Hepatocyte (in vitro differentiated cells): ENCODE results near the gene CDON. TPM values are rescaled to one million over a fixed set of nuclear protein-coding genes. Genes with fewer than 3 reads are reported as not detected.

Experiments used
- DNase-seq: peaks from one replicate; pipeline ENCODE4 v3.0.0-alpha.2; 2016; ENCODE audit warnings: low spot score
- H2AFZ ChIP-seq: fragments of 200-600 bp; sonication (generic); 2 replicates; pipeline ENCODE4 v1.6.0; 2016; ENCODE audit warnings: antibody characterized with exemption, mild to moderate bottlenecking
- H3K27ac ChIP-seq: fragments of 200-600 bp; sonication (generic); 2 replicates; pipeline ENCODE4 v1.5.1; 2016; ENCODE audit warnings: mild to moderate bottlenecking
- H3K27me3 ChIP-seq: fragments of 200-600 bp; sonication (generic); 2 replicates; pipeline ENCODE4 v1.6.1; 2016
- H3K36me3 ChIP-seq: fragments of 200-600 bp; sonication (generic); replicated peaks from 2 replicates; pipeline ENCODE4 v1.5.1; 2016; ENCODE audit warnings: low read depth; ENCODE audit not compliant: insufficient read depth
- H3K4me1 ChIP-seq: fragments of 200-600 bp; sonication (generic); 2 replicates; pipeline ENCODE4 v1.5.1; 2016; ENCODE audit warnings: mild to moderate bottlenecking, moderate library complexity; ENCODE audit not compliant: insufficient read depth
- H3K4me2 ChIP-seq: fragments of 200-600 bp; sonication (generic); 2 replicates; pipeline ENCODE4 v1.6.0; 2016
- H3K4me3 ChIP-seq: fragments of 200-600 bp; sonication (generic); 2 replicates; pipeline ENCODE4 v1.5.1; 2016; ENCODE audit warnings: mild to moderate bottlenecking
- H3K79me2 ChIP-seq: fragments of 200-600 bp; sonication (generic); 2 replicates; pipeline ENCODE4 v1.6.0; 2017; ENCODE audit warnings: mild to moderate bottlenecking
- H3K9me2 ChIP-seq: fragments of 200-600 bp; sonication (generic); replicated peaks from 2 replicates; pipeline ENCODE4 v1.6.0; 2017; ENCODE audit warnings: mild to moderate bottlenecking; ENCODE audit not compliant: insufficient read depth
- H3K9me3 ChIP-seq: fragments of 200-600 bp; sonication (generic); 2 replicates; pipeline ENCODE4 v1.5.1; 2016; ENCODE audit warnings: low read depth, mild to moderate bottlenecking
- H4K20me1 ChIP-seq: fragments of 200-600 bp; sonication (generic); 2 replicates; pipeline ENCODE4 v1.6.0; 2016; ENCODE audit warnings: mild to moderate bottlenecking; ENCODE audit not compliant: insufficient read depth, poor library complexity, severe bottlenecking
- EZH2 ChIP-seq: fragments of 200-600 bp; sonication (generic); IDR thresholded peaks from 2 replicates; pipeline ENCODE4 v1.6.1; 2016; ENCODE audit warnings: antibody characterized with exemption, mild to moderate bottlenecking, borderline replicate concordance
- EZH2phosphoT487 ChIP-seq: fragments of 200-600 bp; sonication (generic); IDR thresholded peaks from one replicate; pipeline ENCODE4 v1.6.1; 2018; ENCODE audit warnings: antibody characterized with exemption, mild to moderate bottlenecking, low read depth, moderate library complexity; ENCODE audit not compliant: unreplicated experiment, severe bottlenecking
- WGBS: methylation state at CpG from one replicate; pipeline ENCODE4 v1.1.6; 2016; ENCODE audit warnings: low lambda C conversion rate; ENCODE audit errors: missing lambda C conversion rate; 5-methylcytosine and 5-hydroxymethylcytosine counted together
- polyA plus RNA-seq: library from polyadenylated mRNA; unstranded; fragments of >200 nt; fragmentation: Nextera tagmentation; extraction: Ambion mirVana; gene quantifications from 2 replicates; pipeline ENCODE4 v1.2.1, GENCODE V29; 2016
- total RNA-seq: library from RNA; depleted of rRNA; stranded (reverse); fragments of >200 nt; gene quantifications from 2 replicates; pipeline ENCODE4 v1.2.3, GENCODE V29; 2014
- TF ChIP-seq, protein P1 (sequence below): fragments of 200-600 bp; sonication (generic); IDR thresholded peaks from 2 replicates; pipeline ENCODE4 v1.5.1; 2016; ENCODE audit warnings: antibody characterized with exemption, mild to moderate bottlenecking; ENCODE audit not compliant: poor library complexity

The CDON gene
- total and polyA plus RNA-seq, 2 experiments from 2014 or later = 17.5 to 41.9 TPM

DNA sequence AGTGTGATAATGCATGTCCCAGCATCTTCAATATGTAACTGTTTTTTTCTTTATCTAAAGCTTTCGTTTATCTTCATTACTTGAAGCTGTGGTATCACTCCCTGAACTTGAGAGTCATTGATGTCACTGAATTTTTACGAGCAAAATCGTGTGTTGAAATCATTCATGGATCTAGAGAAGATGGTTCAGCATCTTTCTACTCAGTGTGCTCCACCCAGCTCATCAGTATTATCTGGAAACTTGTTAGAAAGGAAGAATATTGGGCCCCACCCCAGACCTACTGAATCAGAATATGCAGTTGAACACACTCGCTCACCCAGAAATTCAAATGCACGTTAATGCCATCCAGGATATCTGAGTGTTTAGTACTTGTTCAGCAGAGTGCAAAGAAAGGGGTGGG, 8.3 kb downstream of the CDON start:
- no peaks in the 10 kb centered on the region for H3K9me3 ChIP-seq
- TF ChIP-seq, protein P1, sequence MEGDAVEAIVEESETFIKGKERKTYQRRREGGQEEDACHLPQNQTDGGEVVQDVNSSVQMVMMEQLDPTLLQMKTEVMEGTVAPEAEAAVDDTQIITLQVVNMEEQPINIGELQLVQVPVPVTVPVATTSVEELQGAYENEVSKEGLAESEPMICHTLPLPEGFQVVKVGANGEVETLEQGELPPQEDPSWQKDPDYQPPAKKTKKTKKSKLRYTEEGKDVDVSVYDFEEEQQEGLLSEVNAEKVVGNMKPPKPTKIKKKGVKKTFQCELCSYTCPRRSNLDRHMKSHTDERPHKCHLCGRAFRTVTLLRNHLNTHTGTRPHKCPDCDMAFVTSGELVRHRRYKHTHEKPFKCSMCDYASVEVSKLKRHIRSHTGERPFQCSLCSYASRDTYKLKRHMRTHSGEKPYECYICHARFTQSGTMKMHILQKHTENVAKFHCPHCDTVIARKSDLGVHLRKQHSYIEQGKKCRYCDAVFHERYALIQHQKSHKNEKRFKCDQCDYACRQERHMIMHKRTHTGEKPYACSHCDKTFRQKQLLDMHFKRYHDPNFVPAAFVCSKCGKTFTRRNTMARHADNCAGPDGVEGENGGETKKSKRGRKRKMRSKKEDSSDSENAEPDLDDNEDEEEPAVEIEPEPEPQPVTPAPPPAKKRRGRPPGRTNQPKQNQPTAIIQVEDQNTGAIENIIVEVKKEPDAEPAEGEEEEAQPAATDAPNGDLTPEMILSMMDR = no peak
- TF ChIP-seq EZH2 (no peak), EZH2phosphoT487 (no peak)
- no peaks in the 10 kb centered on the region for H3K9me2 ChIP-seq
- DNase-seq = no peak
- H3K27me3 ChIP-seq = no peaks in the 10 kb centered on the region
- 75% methylated on average over 5 of the region's 5 CpGs for WGBS
- H3K4me1 ChIP-seq = peaks cover 9% of the 10 kb centered on the region
- peaks cover 55% of the 10 kb centered on the region for H3K79me2 ChIP-seq
- no peaks in the 10 kb centered on the region for H4K20me1 ChIP-seq
- no peak overlapping the region for H3K4me2 ChIP-seq
- H3K27ac ChIP-seq = no peak overlapping the region
- H3K36me3 ChIP-seq = no peaks in the 10 kb centered on the region
- H2AFZ ChIP-seq = no peak overlapping the region
- H3K4me3 ChIP-seq = no peak overlapping the region

DNA sequence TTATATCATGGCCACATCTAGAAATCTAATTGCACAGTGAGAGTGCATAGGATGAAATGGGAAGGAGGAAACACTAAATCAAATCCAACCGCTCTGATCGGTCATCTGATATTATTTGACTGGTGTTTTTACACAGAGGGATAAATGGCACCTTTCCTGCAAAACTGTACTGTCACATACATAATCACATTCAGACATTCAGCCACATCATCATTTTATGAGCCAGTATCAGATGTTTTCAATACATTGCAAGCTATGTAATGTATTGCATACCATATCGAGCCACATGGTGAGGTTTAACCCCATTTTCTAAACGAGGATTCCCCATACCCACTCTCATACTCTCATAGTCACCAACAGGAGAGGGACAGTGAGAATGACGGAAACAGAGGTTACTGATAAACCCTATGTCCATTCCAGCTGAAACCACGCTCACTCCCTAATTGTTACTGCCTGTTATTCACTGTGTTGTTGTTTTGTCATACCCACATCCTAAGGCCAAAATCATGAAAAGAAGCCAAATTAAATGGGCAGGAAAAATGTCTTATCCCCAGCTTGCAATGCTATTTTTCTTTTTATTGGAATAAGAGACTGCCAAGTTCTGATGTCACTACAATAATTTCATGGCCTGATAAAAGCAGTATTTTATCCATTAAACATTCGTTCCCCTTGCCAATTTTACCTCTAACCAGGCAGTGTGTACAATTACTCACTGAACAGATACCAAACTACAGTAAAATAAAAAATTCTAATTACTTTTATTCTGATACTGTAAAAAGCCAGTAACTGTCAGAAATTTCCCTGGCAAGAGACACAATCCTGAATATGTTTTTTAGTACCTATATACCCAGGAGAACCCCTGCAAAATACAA, 9.0 kb downstream of the CDON start:
- peaks cover 51% of the 10 kb centered on the region for H3K79me2 ChIP-seq
- H3K9me3 ChIP-seq = no peaks in the 10 kb centered on the region
- H3K9me2 ChIP-seq = no peaks in the 10 kb centered on the region
- H2AFZ ChIP-seq = no peak overlapping the region
- H3K4me3 ChIP-seq = no peak overlapping the region
- no peak overlapping the region for H3K27ac ChIP-seq
- H3K4me2 ChIP-seq = no peak overlapping the region
- H3K4me1 ChIP-seq = peaks cover 9% of the 10 kb centered on the region
- no peaks in the 10 kb centered on the region for H4K20me1 ChIP-seq
- no peaks in the 10 kb centered on the region for H3K27me3 ChIP-seq
- no peaks in the 10 kb centered on the region for H3K36me3 ChIP-seq
- WGBS = 70% methylated on average over 7 of the region's 7 CpGs
- TF ChIP-seq, protein P1 = no peak
- TF ChIP-seq EZH2phosphoT487 = no peak
- no peak for TF ChIP-seq EZH2
- DNase-seq = no peak

DNA sequence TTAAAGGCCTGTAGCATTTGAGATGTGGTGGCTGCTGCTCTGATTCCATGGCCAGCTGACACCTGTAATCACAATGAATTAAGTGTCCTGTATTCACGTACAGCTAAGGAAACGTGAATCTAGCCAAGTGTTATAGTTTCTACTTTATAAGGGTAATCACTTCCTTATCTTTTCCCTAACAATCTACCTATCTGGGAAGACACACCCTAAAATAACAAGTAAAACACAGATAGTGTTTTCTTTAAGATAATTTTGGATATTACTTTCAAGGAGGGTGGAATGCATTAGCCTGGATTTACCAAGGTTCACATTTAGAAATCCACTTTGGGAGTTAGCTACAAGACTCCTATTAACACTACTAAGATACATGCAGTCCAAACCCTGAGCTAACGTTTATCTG, 11.5 kb downstream of the CDON start:
- Histone ChIP-seq H4K20me1 (no peaks in the 10 kb centered on the region), H3K9me3 (no peaks in the 10 kb centered on the region), H3K4me1 (peaks cover 9% of the 10 kb centered on the region), H3K27ac (no peak overlapping the region), H3K36me3 (no peaks in the 10 kb centered on the region), H3K79me2 (peaks cover 44% of the 10 kb centered on the region), H3K9me2 (no peaks in the 10 kb centered on the region), H2AFZ (no peak overlapping the region), H3K4me2 (peak overlapping the region; percentile 13), H3K27me3 (no peaks in the 10 kb centered on the region), H3K4me3 (no peak overlapping the region)
- whole genome bisulfite sequencing = 62% methylated on average over 3 of the region's 3 CpGs
- DNase-seq = no peak
- TF ChIP-seq EZH2phosphoT487 = no peak
- TF ChIP-seq, protein P1 = no peak

DNA sequence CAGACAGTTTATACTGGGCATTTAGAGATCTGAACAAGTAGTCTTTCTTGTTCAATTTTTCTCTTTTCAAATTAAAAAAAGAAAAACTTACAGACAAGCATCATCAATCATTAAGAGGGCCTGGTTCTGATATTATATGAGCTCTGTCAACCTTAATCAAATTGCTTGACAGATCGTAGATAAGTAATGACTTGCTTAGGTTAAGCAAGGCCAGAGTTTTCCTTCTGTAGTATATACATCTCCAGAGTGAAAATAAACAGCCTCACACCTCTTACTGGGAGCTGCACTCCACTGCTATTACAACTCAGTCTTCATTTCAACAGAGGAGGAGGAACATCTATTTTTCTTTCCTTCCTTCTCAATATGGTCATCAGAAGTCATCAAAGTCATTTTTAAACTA, 13.5 kb downstream of the CDON start:
- WGBS = 67% methylated on average over 1 of the region's 1 CpG
- Histone ChIP-seq H3K4me2 (no peak overlapping the region), H3K9me2 (no peaks in the 10 kb centered on the region), H3K4me1 (peaks cover 9% of the 10 kb centered on the region), H4K20me1 (no peaks in the 10 kb centered on the region), H3K27ac (no peak overlapping the region), H3K79me2 (peaks cover 50% of the 10 kb centered on the region), H3K27me3 (no peaks in the 10 kb centered on the region), H3K4me3 (no peak overlapping the region), H3K36me3 (no peaks in the 10 kb centered on the region), H2AFZ (no peak overlapping the region), H3K9me3 (no peaks in the 10 kb centered on the region)
- TF ChIP-seq EZH2phosphoT487 (no peak), EZH2 (no peak)
- TF ChIP-seq, protein P1 = no peak
- no peak for DNase-seq
